GM23338 (cell line): ENCODE measurements around the gene GGA1. TPM values are rescaled to one million over a fixed set of nuclear protein-coding genes. Genes with fewer than 3 reads are reported as not detected.

Experiments
- ATAC-seq: fragments of 200-7000 bp; cut with Tn5 transposase; 3 replicates; pipeline ENCODE4 v1.9.1; 2020
- DNase-seq: peaks from one replicate; pipeline ENCODE4 v3.0.0-alpha.2; 2015; ENCODE audit warnings: low spot score
- H2AFZ ChIP-seq: fragments of 200-600 bp; sonication (generic); 2 replicates; pipeline ENCODE4 v1.8.0; 2016; ENCODE audit warnings: antibody characterized with exemption, mild to moderate bottlenecking, moderate library complexity
- H3F3A ChIP-seq: fragments of 200-600 bp; sonication (generic); replicated peaks from 2 replicates; pipeline ENCODE4 v1.8.0; 2017; ENCODE audit warnings: antibody characterized with exemption, mixed run types, low read depth
- H3K27ac ChIP-seq: fragments of 200-600 bp; sonication (generic); 2 replicates; pipeline ENCODE4 v1.6.1; 2016; ENCODE audit warnings: low read depth
- H3K27me3 ChIP-seq: fragments of 200-600 bp; sonication (generic); 2 replicates; pipeline ENCODE4 v1.8.0; 2016; ENCODE audit warnings: mild to moderate bottlenecking, mixed run types, moderate library complexity; ENCODE audit not compliant: insufficient read depth
- H3K36me3 ChIP-seq: fragments of 200-600 bp; sonication (generic); 2 replicates; pipeline ENCODE4 v1.8.0; 2016; ENCODE audit warnings: mild to moderate bottlenecking; ENCODE audit not compliant: insufficient read depth
- H3K4me1 ChIP-seq: fragments of 200-600 bp; sonication (generic); 2 replicates; pipeline ENCODE4 v1.8.0; 2016; ENCODE audit warnings: mild to moderate bottlenecking, moderate library complexity; ENCODE audit not compliant: insufficient read depth
- H3K4me2 ChIP-seq: fragments of 200-600 bp; sonication (generic); 2 replicates; pipeline ENCODE4 v1.7.1; 2017; ENCODE audit warnings: mixed run types
- H3K4me3 ChIP-seq: fragments of 200-600 bp; sonication (generic); 2 replicates; pipeline ENCODE4 v1.6.1; 2016; ENCODE audit warnings: mixed run types
- H3K79me2 ChIP-seq: fragments of 200-600 bp; sonication (generic); replicated peaks from 2 replicates; pipeline ENCODE4 v1.8.0; 2017; ENCODE audit warnings: mild to moderate bottlenecking; ENCODE audit not compliant: insufficient read depth
- H3K9me2 ChIP-seq: fragments of 200-600 bp; sonication (generic); 2 replicates; pipeline ENCODE4 v1.8.0; 2017; ENCODE audit not compliant: insufficient read depth
- H4K20me1 ChIP-seq: fragments of 200-600 bp; sonication (generic); replicated peaks from 2 replicates; pipeline ENCODE4 v1.8.0; 2017; ENCODE audit warnings: mild to moderate bottlenecking; ENCODE audit not compliant: insufficient read depth
- H3K27ac Mint-ChIP-seq: 2 replicates; pipeline ENCODE4 v1.8.0; 2020; ENCODE audit warnings: inconsistent platforms, mild to moderate bottlenecking, moderate library complexity, mixed read lengths
- H3K27me3 Mint-ChIP-seq: 3 replicates; pipeline ENCODE4 v1.8.0; 2022; ENCODE audit warnings: low read depth, mild to moderate bottlenecking, moderate library complexity, mixed read lengths, inconsistent platforms; ENCODE audit not compliant: insufficient read depth, poor library complexity
- H3K36me3 Mint-ChIP-seq: 3 replicates; pipeline ENCODE4 v1.8.0; 2021; ENCODE audit warnings: low read depth, mild to moderate bottlenecking, inconsistent platforms, moderate library complexity, mixed read lengths
- H3K4me1 Mint-ChIP-seq: 3 replicates; pipeline ENCODE4 v1.8.0; 2020; ENCODE audit warnings: mild to moderate bottlenecking, inconsistent platforms, mixed read lengths
- H3K4me3 Mint-ChIP-seq: 3 replicates; pipeline ENCODE4 v1.8.0; 2021; ENCODE audit warnings: moderate library complexity, mild to moderate bottlenecking, inconsistent platforms, mixed read lengths
- H3K9me3 Mint-ChIP-seq: 3 replicates; pipeline ENCODE4 v1.8.0; 2020; ENCODE audit warnings: moderate library complexity, mild to moderate bottlenecking, inconsistent platforms, mixed read lengths
- ETS1 ChIP-seq: IDR thresholded peaks from 2 replicates; pipeline ENCODE4 v1.6.1; 2016; ENCODE audit warnings: antibody characterized with exemption
- EZH2phosphoT487 ChIP-seq: fragments of 200-600 bp; sonication (generic); IDR thresholded peaks from one replicate; pipeline ENCODE4 v1.8.1; 2018; ENCODE audit warnings: antibody characterized with exemption; ENCODE audit not compliant: unreplicated experiment
- POLR2AphosphoS5 ChIP-seq: IDR thresholded peaks from 2 replicates; pipeline ENCODE4 v1.6.1; 2016; ENCODE audit warnings: antibody characterized with exemption, low read depth
- ZNF114 ChIP-seq: fragments of 250-450 bp; sonication (Bioruptor Pico); IDR thresholded peaks from 2 replicates; pipeline ENCODE4 v1.5.0; 2020; ENCODE audit warnings: mild to moderate bottlenecking, moderate library complexity
- ZNF331 ChIP-seq: fragments of 250-450 bp; sonication (Bioruptor Pico); IDR thresholded peaks from 2 replicates; pipeline ENCODE4 v1.5.0; 2020; ENCODE audit warnings: low read depth, mild to moderate bottlenecking, moderate library complexity
- ZNF462 ChIP-seq: fragments of 250-450 bp; sonication (Bioruptor Pico); IDR thresholded peaks from 2 replicates; pipeline ENCODE4 v1.5.0; 2020; ENCODE audit warnings: mild to moderate bottlenecking, moderate library complexity
- polyA plus RNA-seq: library from polyadenylated mRNA; unstranded; fragments of >200 nt; fragmentation: Nextera tagmentation; extraction: Ambion mirVana; gene quantifications from 2 replicates; pipeline ENCODE4 v1.2.1, GENCODE V29; 2016
- total RNA-seq: library from RNA; depleted of rRNA; stranded (reverse); fragments of >200 nt; shearing (Covaris generic); gene quantifications from 2 replicates; pipeline ENCODE4 v1.2.3, GENCODE V29; 2014
- TF ChIP-seq, protein P1 (sequence below): IDR thresholded peaks from one replicate; pipeline ENCODE4 v1.6.1; 2018; ENCODE audit warnings: antibody characterized with exemption; ENCODE audit not compliant: unreplicated experiment

GGA1 gene
- total and polyA plus RNA-seq, 2 experiments from 2014 or later: 36.9 to 57.1 TPM

- no peaks in the 10 kb centered on the region for H3K9me3 Mint-ChIP-seq
- no peak overlapping the region for H3K27ac Mint-ChIP-seq
- Histone ChIP-seq H3K4me3 (no peak overlapping the region), H3K4me1 (peaks cover 22% of the 10 kb centered on the region), H3K27ac (no peak overlapping the region), H3K79me2 (no peaks in the 10 kb centered on the region), H3K4me2 (no peak overlapping the region), H3K9me2 (no peaks in the 10 kb centered on the region), H2AFZ (no peak overlapping the region), H3K36me3 (no peaks in the 10 kb centered on the region), H4K20me1 (no peaks in the 10 kb centered on the region; the same call in 1 of the 2 replicates), H3K27me3 (no peaks in the 10 kb centered on the region), H3F3A (peaks cover 16% of the 10 kb centered on the region)
- TF ChIP-seq ZNF462 (CRISPR knock-in tag) (no peak), ETS1 (no peak), EZH2phosphoT487 (no peak), ZNF114 (CRISPR knock-in tag) (no peak), ZNF331 (no peak), POLR2AphosphoS5 (0 out of 2 replicates have a peak, but pooled peaks have one; percentile 4)
- TF ChIP-seq, protein P1, sequence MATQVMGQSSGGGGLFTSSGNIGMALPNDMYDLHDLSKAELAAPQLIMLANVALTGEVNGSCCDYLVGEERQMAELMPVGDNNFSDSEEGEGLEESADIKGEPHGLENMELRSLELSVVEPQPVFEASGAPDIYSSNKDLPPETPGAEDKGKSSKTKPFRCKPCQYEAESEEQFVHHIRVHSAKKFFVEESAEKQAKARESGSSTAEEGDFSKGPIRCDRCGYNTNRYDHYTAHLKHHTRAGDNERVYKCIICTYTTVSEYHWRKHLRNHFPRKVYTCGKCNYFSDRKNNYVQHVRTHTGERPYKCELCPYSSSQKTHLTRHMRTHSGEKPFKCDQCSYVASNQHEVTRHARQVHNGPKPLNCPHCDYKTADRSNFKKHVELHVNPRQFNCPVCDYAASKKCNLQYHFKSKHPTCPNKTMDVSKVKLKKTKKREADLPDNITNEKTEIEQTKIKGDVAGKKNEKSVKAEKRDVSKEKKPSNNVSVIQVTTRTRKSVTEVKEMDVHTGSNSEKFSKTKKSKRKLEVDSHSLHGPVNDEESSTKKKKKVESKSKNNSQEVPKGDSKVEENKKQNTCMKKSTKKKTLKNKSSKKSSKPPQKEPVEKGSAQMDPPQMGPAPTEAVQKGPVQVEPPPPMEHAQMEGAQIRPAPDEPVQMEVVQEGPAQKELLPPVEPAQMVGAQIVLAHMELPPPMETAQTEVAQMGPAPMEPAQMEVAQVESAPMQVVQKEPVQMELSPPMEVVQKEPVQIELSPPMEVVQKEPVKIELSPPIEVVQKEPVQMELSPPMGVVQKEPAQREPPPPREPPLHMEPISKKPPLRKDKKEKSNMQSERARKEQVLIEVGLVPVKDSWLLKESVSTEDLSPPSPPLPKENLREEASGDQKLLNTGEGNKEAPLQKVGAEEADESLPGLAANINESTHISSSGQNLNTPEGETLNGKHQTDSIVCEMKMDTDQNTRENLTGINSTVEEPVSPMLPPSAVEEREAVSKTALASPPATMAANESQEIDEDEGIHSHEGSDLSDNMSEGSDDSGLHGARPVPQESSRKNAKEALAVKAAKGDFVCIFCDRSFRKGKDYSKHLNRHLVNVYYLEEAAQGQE: no peak
- H3K36me3 Mint-ChIP-seq: no peaks in the 10 kb centered on the region
- DNase-seq (no peak), ATAC-seq (no peak)
- peaks cover 12% of the 10 kb centered on the region for H3K27me3 Mint-ChIP-seq
- H3K4me3 Mint-ChIP-seq: no peak overlapping the region
- H3K4me1 Mint-ChIP-seq: peaks cover 22% of the 10 kb centered on the region
Observed at GRCh38 chr22:37631448-37632173, 23.0 kb downstream of the GGA1 start.
